Esophagus muscularis mucosa (tissue), 4 donors: ENCODE results near the gene KCNJ6.

Source experiments
- EP300 ChIP-seq: sonication (generic); formaldehyde crosslinking; IDR thresholded peaks from one replicate; pipeline ENCODE4 v1.6.1; 2017; ENCODE audit warnings: antibody characterized with exemption
- POLR2AphosphoS5 ChIP-seq, 2 donors: sonication (generic); formaldehyde crosslinking; IDR thresholded peaks; one replicate each; pipeline ENCODE4 v1.6.1; 2017; ENCODE audit warnings: antibody characterized with exemption in 2 of 2
- TF ChIP-seq, protein P1 (sequence below), 3 experiments: fragments of 200-600 bp in 2 of 3; fragments of 450-650 bp in 1 of 3; sonication (generic) in 2 of 3; IDR thresholded peaks; one replicate each; pipeline ENCODE4 v1.5.1; 2017 to 2019; ENCODE audit warnings: antibody characterized with exemption in 3 of 3, mild to moderate bottlenecking in 2 of 3, moderate library complexity in 1 of 3

DNA sequence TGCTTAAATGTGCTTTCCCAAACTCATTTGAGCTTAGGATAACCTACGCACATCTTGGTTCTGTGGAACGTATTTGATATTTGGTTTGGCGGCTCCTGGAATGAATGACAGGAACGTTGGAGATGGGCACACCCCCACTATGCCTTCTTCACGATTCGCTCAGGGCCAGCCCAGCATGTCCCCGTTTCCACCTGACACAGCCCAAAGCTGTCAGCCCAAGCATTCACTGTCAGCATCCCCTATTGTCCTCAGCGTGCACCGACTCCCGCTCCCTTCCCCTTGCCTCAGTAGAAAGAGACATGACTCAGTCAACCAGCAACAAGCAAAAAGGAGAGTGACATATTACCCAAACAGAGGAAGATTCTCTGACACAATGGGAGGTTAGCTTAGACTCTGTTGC, 181.4 kb downstream of the KCNJ6 start:
- TF ChIP-seq, protein P1, sequence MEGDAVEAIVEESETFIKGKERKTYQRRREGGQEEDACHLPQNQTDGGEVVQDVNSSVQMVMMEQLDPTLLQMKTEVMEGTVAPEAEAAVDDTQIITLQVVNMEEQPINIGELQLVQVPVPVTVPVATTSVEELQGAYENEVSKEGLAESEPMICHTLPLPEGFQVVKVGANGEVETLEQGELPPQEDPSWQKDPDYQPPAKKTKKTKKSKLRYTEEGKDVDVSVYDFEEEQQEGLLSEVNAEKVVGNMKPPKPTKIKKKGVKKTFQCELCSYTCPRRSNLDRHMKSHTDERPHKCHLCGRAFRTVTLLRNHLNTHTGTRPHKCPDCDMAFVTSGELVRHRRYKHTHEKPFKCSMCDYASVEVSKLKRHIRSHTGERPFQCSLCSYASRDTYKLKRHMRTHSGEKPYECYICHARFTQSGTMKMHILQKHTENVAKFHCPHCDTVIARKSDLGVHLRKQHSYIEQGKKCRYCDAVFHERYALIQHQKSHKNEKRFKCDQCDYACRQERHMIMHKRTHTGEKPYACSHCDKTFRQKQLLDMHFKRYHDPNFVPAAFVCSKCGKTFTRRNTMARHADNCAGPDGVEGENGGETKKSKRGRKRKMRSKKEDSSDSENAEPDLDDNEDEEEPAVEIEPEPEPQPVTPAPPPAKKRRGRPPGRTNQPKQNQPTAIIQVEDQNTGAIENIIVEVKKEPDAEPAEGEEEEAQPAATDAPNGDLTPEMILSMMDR (IDR thresholded peaks at IDR 0.05) = no peak
- no peak for TF ChIP-seq POLR2AphosphoS5 (IDR thresholded peaks at IDR 0.05)
- no peak for TF ChIP-seq EP300
